Neural progenitor cell (in vitro differentiated cells): Measurements from ENCODE around the gene GABRB2.

Experiments
- EZH2 ChIP-seq: fragments of 200-600 bp; sonication (generic); IDR thresholded peaks from 2 replicates; pipeline ENCODE4 v1.6.1; 2017; ENCODE audit warnings: antibody characterized with exemption, mild to moderate bottlenecking, moderate library complexity
- EZH2phosphoT487 ChIP-seq: fragments of 200-600 bp; sonication (generic); IDR thresholded peaks from 2 replicates; pipeline ENCODE4 v1.6.1; 2017; ENCODE audit warnings: antibody characterized with exemption
- TF ChIP-seq, protein P1 (sequence below): fragments of 200-600 bp; sonication (generic); IDR thresholded peaks from 2 replicates; pipeline ENCODE4 v1.5.1; 2017; ENCODE audit warnings: antibody characterized with exemption, mild to moderate bottlenecking

DNA sequence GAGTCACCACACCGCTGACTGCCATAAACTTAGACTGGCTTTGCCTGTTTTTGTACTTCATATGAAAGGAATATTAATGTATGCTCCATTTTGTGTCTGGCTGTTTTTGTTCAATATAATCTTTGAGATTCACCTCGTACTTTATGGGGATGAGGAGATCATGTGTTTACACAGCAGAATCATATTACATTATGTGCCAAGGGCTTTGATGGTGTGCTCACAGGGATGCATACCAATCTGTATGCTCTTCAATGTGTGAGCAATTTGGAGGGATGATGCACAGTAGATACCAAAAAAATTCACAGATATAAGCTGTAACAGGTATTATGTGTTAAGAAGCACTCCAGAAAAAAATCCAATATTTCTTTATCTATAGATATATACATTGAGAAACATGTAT is 113.7 kb downstream of the GABRB2 start:
- TF ChIP-seq, protein P1, sequence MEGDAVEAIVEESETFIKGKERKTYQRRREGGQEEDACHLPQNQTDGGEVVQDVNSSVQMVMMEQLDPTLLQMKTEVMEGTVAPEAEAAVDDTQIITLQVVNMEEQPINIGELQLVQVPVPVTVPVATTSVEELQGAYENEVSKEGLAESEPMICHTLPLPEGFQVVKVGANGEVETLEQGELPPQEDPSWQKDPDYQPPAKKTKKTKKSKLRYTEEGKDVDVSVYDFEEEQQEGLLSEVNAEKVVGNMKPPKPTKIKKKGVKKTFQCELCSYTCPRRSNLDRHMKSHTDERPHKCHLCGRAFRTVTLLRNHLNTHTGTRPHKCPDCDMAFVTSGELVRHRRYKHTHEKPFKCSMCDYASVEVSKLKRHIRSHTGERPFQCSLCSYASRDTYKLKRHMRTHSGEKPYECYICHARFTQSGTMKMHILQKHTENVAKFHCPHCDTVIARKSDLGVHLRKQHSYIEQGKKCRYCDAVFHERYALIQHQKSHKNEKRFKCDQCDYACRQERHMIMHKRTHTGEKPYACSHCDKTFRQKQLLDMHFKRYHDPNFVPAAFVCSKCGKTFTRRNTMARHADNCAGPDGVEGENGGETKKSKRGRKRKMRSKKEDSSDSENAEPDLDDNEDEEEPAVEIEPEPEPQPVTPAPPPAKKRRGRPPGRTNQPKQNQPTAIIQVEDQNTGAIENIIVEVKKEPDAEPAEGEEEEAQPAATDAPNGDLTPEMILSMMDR, result no peak
- TF ChIP-seq EZH2phosphoT487, result no peak
- no peak for TF ChIP-seq EZH2
